OCI-LY7 (cell line): ENCODE data around the gene CWC27.

Experiments used
- EZH2phosphoT487 ChIP-seq: fragments of 200-600 bp; sonication (generic); IDR thresholded peaks from 2 replicates; pipeline ENCODE4 v1.6.1; 2018; ENCODE audit warnings: low read depth, borderline replicate concordance, mild to moderate bottlenecking, mixed run types, antibody characterized with exemption, low read length, moderate library complexity, mixed read lengths
- TF ChIP-seq, protein P1 (sequence below): fragments of 200-600 bp; sonication (generic); conservative IDR thresholded peaks from 2 replicates; pipeline ENCODE4 v1.5.1; 2014; ENCODE audit warnings: mild to moderate bottlenecking, antibody characterized with exemption, low read length, moderate library complexity, mixed read lengths

DNA sequence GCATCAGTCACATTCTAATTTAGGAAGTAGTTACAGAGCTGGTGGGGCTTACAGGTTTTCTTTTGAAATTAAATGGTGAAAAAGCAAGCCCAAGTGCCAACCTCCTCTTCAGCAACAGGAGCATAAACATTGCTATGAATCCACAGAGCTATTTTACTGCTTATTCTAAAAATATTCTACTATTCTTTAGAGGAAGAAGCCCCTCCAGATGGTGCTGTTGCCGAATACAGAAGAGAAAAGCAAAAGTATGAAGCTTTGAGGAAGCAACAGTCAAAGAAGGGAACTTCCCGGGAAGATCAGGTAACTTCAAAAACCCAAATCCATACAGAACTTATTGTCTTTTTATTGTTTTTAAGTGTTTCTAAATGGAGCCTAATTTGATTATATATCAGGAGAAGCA is 202.8 kb downstream of the CWC27 start:
- TF ChIP-seq, protein P1, sequence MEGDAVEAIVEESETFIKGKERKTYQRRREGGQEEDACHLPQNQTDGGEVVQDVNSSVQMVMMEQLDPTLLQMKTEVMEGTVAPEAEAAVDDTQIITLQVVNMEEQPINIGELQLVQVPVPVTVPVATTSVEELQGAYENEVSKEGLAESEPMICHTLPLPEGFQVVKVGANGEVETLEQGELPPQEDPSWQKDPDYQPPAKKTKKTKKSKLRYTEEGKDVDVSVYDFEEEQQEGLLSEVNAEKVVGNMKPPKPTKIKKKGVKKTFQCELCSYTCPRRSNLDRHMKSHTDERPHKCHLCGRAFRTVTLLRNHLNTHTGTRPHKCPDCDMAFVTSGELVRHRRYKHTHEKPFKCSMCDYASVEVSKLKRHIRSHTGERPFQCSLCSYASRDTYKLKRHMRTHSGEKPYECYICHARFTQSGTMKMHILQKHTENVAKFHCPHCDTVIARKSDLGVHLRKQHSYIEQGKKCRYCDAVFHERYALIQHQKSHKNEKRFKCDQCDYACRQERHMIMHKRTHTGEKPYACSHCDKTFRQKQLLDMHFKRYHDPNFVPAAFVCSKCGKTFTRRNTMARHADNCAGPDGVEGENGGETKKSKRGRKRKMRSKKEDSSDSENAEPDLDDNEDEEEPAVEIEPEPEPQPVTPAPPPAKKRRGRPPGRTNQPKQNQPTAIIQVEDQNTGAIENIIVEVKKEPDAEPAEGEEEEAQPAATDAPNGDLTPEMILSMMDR = peak; percentile 75
- TF ChIP-seq EZH2phosphoT487 = no peak
